ENCODE results near the gene RAD51B.

- TF ChIP-seq CTCF (optimal IDR thresholded peaks at IDR 0.05 in 1 of 3, IDR thresholded peaks at IDR 0.05 in 1 of 3, conservative IDR thresholded peaks at IDR 0.05 in 1 of 3; ENCODE audit: extremely low read depth in 1 of 3, insufficient read depth in 2 of 3, low read length in 3 of 3), result no peak
- TF ChIP-seq EZH2 (IDR thresholded peaks at IDR 0.05; ENCODE audit: low read length), result no peak
These were observed 412.3 kb downstream of the RAD51B start for GRCh38 chr14:68231898-68232297.

Measured in keratinocyte (primary cell).